Duodenal mucosa (tissue), 2 donors: Measurements from ENCODE around the gene OTX1.
"Not testable (repeated sequence)": the region's sequence is repeated elsewhere in the genome, so short reads cannot be mapped to it uniquely, and the experiment has no call there.

ENCODE experiments used
- H3K27ac ChIP-seq: one replicate; pipeline ENCODE4 v1.7.0; 2013; ENCODE audit warnings: low read depth, low read length
- H3K27me3 ChIP-seq, 2 donors: one replicate each; pipeline ENCODE4 v1.7.0; 2013; ENCODE audit warnings: low read length in 2 of 2, control low read depth in 1 of 2; ENCODE audit not compliant: insufficient read depth in 2 of 2, control insufficient read depth in 1 of 2
- H3K36me3 ChIP-seq, 2 donors: one replicate each; pipeline ENCODE4 v1.7.0; 2013; ENCODE audit warnings: low read length in 2 of 2, control low read depth in 1 of 2; ENCODE audit not compliant: insufficient read depth in 2 of 2, control insufficient read depth in 1 of 2
- H3K4me1 ChIP-seq, 2 donors: one replicate each; pipeline ENCODE4 v1.7.0; 2013; ENCODE audit warnings: low read length in 2 of 2, control low read depth in 1 of 2; ENCODE audit not compliant: insufficient read depth in 2 of 2, control insufficient read depth in 1 of 2
- H3K4me3 ChIP-seq, 2 donors: one replicate each; pipeline ENCODE4 v1.7.0; 2013; ENCODE audit warnings: low read length in 2 of 2, low read depth in 1 of 2
- H3K9ac ChIP-seq, 2 donors: one replicate each; pipeline ENCODE4 v1.7.0; 2013; ENCODE audit warnings: low read length in 2 of 2, low read depth in 1 of 2
- H3K9me3 ChIP-seq, 2 donors: one replicate each; pipeline ENCODE4 v1.7.0; 2013; ENCODE audit warnings: low read length in 2 of 2, control low read depth in 1 of 2; ENCODE audit not compliant: control insufficient read depth in 1 of 2

Gene OTX1

GRCh38 chr2:63019686-63020085 lies 30.9 kb upstream of the OTX1 start:
- H3K27me3 ChIP-seq, H3K4me1 ChIP-seq, H3K9me3 ChIP-seq, H3K36me3 ChIP-seq, H3K9ac ChIP-seq, H3K27ac ChIP-seq, H3K4me3 ChIP-seq: not testable (repeated sequence)

- Histone ChIP-seq H3K4me3 (no peak overlapping the region), H3K4me1 (no peaks in the 10 kb centered on the region), H3K9ac (no peak overlapping the region), H3K27ac (no peak overlapping the region), H3K27me3 (no peaks in the 10 kb centered on the region), H3K36me3 (no peaks in the 10 kb centered on the region), H3K9me3 (no peaks in the 10 kb centered on the region)
These were observed 27.2 kb upstream of the OTX1 start for GRCh38 chr2:63023444-63023843.

GRCh38 chr2:63027220-63027619 lies 23.4 kb upstream of the OTX1 start:
- H3K9ac ChIP-seq = no peak overlapping the region
- no peaks in the 10 kb centered on the region for H3K4me1 ChIP-seq
- H3K36me3 ChIP-seq = no peaks in the 10 kb centered on the region
- no peak overlapping the region for H3K27ac ChIP-seq
- no peak overlapping the region for H3K4me3 ChIP-seq
- no peaks in the 10 kb centered on the region for H3K9me3 ChIP-seq
- no peaks in the 10 kb centered on the region for H3K27me3 ChIP-seq

GRCh38 chr2:63029058-63029457 lies 21.6 kb upstream of the OTX1 start:
- Histone ChIP-seq H3K36me3 (no peaks in the 10 kb centered on the region), H3K27ac (no peak overlapping the region), H3K9me3 (no peaks in the 10 kb centered on the region), H3K27me3 (no peaks in the 10 kb centered on the region), H3K4me1 (no peaks in the 10 kb centered on the region), H3K4me3 (no peak overlapping the region), H3K9ac (no peak overlapping the region)

GRCh38 chr2:63034526-63034925 lies 16.1 kb upstream of the OTX1 start:
- no peaks in the 10 kb centered on the region for H3K9me3 ChIP-seq
- no peaks in the 10 kb centered on the region for H3K4me1 ChIP-seq
- H3K27ac ChIP-seq = no peak overlapping the region
- no peak overlapping the region for H3K9ac ChIP-seq
- no peaks in the 10 kb centered on the region for H3K36me3 ChIP-seq
- H3K27me3 ChIP-seq = no peaks in the 10 kb centered on the region
- H3K4me3 ChIP-seq = no peak overlapping the region

GRCh38 chr2:63035169-63035568 lies 15.5 kb upstream of the OTX1 start:
- no peak overlapping the region for H3K9ac ChIP-seq
- no peaks in the 10 kb centered on the region for H3K36me3 ChIP-seq
- no peak overlapping the region for H3K27ac ChIP-seq
- H3K4me1 ChIP-seq = no peaks in the 10 kb centered on the region
- H3K4me3 ChIP-seq = no peak overlapping the region
- H3K27me3 ChIP-seq = no peaks in the 10 kb centered on the region
- no peaks in the 10 kb centered on the region for H3K9me3 ChIP-seq

- H3K27me3 ChIP-seq = no peaks in the 10 kb centered on the region
- H3K27ac ChIP-seq = no peak overlapping the region
- H3K36me3 ChIP-seq = no peaks in the 10 kb centered on the region
These were observed 15.0 kb upstream of the OTX1 start for GRCh38 chr2:63035660-63036059.

GRCh38 chr2:63038034-63038433 lies 12.6 kb upstream of the OTX1 start:
- no peaks in the 10 kb centered on the region for H3K27me3 ChIP-seq
- H3K36me3 ChIP-seq = no peaks in the 10 kb centered on the region

More at GRCh38 chr2:63035660-63036059, 15.0 kb upstream of the OTX1 start:
- Histone ChIP-seq H3K9ac (no peak overlapping the region), H3K4me1 (no peaks in the 10 kb centered on the region), H3K9me3 (no peaks in the 10 kb centered on the region), H3K4me3 (no peak overlapping the region)

GRCh38 chr2:63040586-63040985 lies 10.0 kb upstream of the OTX1 start:
- Histone ChIP-seq H3K27me3 (peaks cover 0 to under 1% of the 10 kb centered on the region in 2 donors), H3K9ac (no peak overlapping the region), H3K36me3 (no peaks in the 10 kb centered on the region), H3K4me3 (no peak overlapping the region), H3K27ac (no peak overlapping the region), H3K9me3 (no peaks in the 10 kb centered on the region), H3K4me1 (no peaks in the 10 kb centered on the region)

More at GRCh38 chr2:63038034-63038433, 12.6 kb upstream of the OTX1 start:
- Histone ChIP-seq H3K9me3 (no peaks in the 10 kb centered on the region), H3K4me1 (no peaks in the 10 kb centered on the region), H3K9ac (no peak overlapping the region), H3K27ac (no peak overlapping the region), H3K4me3 (no peak overlapping the region)

GRCh38 chr2:63041592-63041991 lies 9.0 kb upstream of the OTX1 start:
- H3K9ac ChIP-seq = no peak overlapping the region
- H3K36me3 ChIP-seq = no peaks in the 10 kb centered on the region
- H3K27me3 ChIP-seq = peaks cover 3 to 10% of the 10 kb centered on the region in 2 donors
- no peak overlapping the region for H3K27ac ChIP-seq
- no peak overlapping the region for H3K4me3 ChIP-seq
- H3K9me3 ChIP-seq = no peaks in the 10 kb centered on the region
- no peaks in the 10 kb centered on the region for H3K4me1 ChIP-seq
